Measurements from ENCODE around the gene NDUFA6. TPM values are rescaled to one million over a fixed set of nuclear protein-coding genes. Genes with fewer than 3 reads are reported as not detected.
"Not testable (repeated sequence)": the region's sequence is repeated elsewhere in the genome, so short reads cannot be mapped to it uniquely, and the experiment has no call there.

NDUFA6 gene
- total RNA-seq, 1 experiment from 2014 or later: 118 TPM

- intact Hi-C loops (cut with micrococcal nuclease); H3K79me2 ChIP-seq (ENCODE audit: low read length); DNase-seq; H3K27me3 ChIP-seq (ENCODE audit: low read length); H2AFZ ChIP-seq (ENCODE audit: low read length); H4K20me1 ChIP-seq (ENCODE audit: low read length); H3K4me1 ChIP-seq (ENCODE audit: insufficient read depth, low read length); CTCF ChIA-PET; H3F3A ChIP-seq (ENCODE audit: low read length, unreplicated experiment); H3K9me2 ChIP-seq (replicated peaks; ENCODE audit: low read length); ATAC-seq; H3K4me3 ChIP-seq (ENCODE audit: low read length); POLR2A ChIA-PET (ENCODE audit: unreplicated experiment); H3K9ac ChIP-seq (ENCODE audit: low read length); H3K4me2 ChIP-seq (ENCODE audit: low read length); H3K9me3 ChIP-seq (ENCODE audit: low read length); H3K27ac ChIP-seq (ENCODE audit: low read length); BruUV-seq (replicated peaks); H3K36me3 ChIP-seq (ENCODE audit: low read depth, low read length): not testable (repeated sequence)
Measured at GRCh38 chr22:42130182-42130581, 39.6 kb upstream of the NDUFA6 start.

- H4K20me1 ChIP-seq (ENCODE audit: low read length); H3K9me3 ChIP-seq (ENCODE audit: low read length); H3K4me1 ChIP-seq (ENCODE audit: insufficient read depth, low read length); H3K4me3 ChIP-seq (ENCODE audit: low read length); H3K9me2 ChIP-seq (replicated peaks; ENCODE audit: low read length); H3K9ac ChIP-seq (ENCODE audit: low read length); ATAC-seq; DNase-seq; H3K4me2 ChIP-seq (ENCODE audit: low read length); H2AFZ ChIP-seq (ENCODE audit: low read length); CTCF ChIA-PET; H3K79me2 ChIP-seq (ENCODE audit: low read length); intact Hi-C loops (cut with micrococcal nuclease); H3K27ac ChIP-seq (ENCODE audit: low read length); H3K36me3 ChIP-seq (ENCODE audit: low read depth, low read length); H3F3A ChIP-seq (ENCODE audit: low read length, unreplicated experiment); BruUV-seq (replicated peaks); H3K27me3 ChIP-seq (ENCODE audit: low read length); POLR2A ChIA-PET (ENCODE audit: unreplicated experiment): not testable (repeated sequence)
Measured at GRCh38 chr22:42128776-42129694, 38.5 kb upstream of the NDUFA6 start.

- H3K9me3 ChIP-seq (ENCODE audit: low read length); H3K9ac ChIP-seq (ENCODE audit: low read length); H3K27ac ChIP-seq (ENCODE audit: low read length); BruUV-seq (replicated peaks); H3K4me1 ChIP-seq (ENCODE audit: insufficient read depth, low read length); H3K4me2 ChIP-seq (ENCODE audit: low read length); H4K20me1 ChIP-seq (ENCODE audit: low read length); CTCF ChIA-PET; H2AFZ ChIP-seq (ENCODE audit: low read length); intact Hi-C loops (cut with micrococcal nuclease); H3F3A ChIP-seq (ENCODE audit: low read length, unreplicated experiment); DNase-seq; H3K27me3 ChIP-seq (ENCODE audit: low read length); H3K36me3 ChIP-seq (ENCODE audit: low read depth, low read length); H3K9me2 ChIP-seq (replicated peaks; ENCODE audit: low read length); ATAC-seq; H3K79me2 ChIP-seq (ENCODE audit: low read length); POLR2A ChIA-PET (ENCODE audit: unreplicated experiment); H3K4me3 ChIP-seq (ENCODE audit: low read length): not testable (repeated sequence)
Measured at GRCh38 chr22:42128007-42128406, 37.4 kb upstream of the NDUFA6 start.

GRCh38 chr22:42127606-42128005 lies 37.0 kb upstream of the NDUFA6 start:
- TF ChIP-seq CTCF (conservative IDR thresholded peaks at IDR 0.05; ENCODE audit: low read depth, low read length): no peak
- TF ChIP-seq EZH2phosphoT487 (IDR thresholded peaks at IDR 0.05; ENCODE audit: borderline replicate concordance, low read length): no peak
- no peak for TF ChIP-seq EZH2 (IDR thresholded peaks at IDR 0.05; ENCODE audit: low read length, unreplicated experiment)
- Histone ChIP-seq H3K27ac (ENCODE audit: low read length) (no peak overlapping the region), H4K20me1 (ENCODE audit: low read length) (no peaks in the 10 kb centered on the region), H3K4me2 (ENCODE audit: low read length) (no peak overlapping the region), H3K79me2 (ENCODE audit: low read length) (no peaks in the 10 kb centered on the region), H2AFZ (ENCODE audit: low read length) (no peak overlapping the region), H3F3A (ENCODE audit: low read length, unreplicated experiment) (no peaks in the 10 kb centered on the region), H3K9me2 (replicated peaks; ENCODE audit: low read length) (no peaks in the 10 kb centered on the region), H3K27me3 (ENCODE audit: low read length) (no peaks in the 10 kb centered on the region), H3K9me3 (ENCODE audit: low read length) (no peaks in the 10 kb centered on the region), H3K9ac (ENCODE audit: low read length) (no peak overlapping the region), H3K4me3 (ENCODE audit: low read length) (no peak overlapping the region), H3K36me3 (ENCODE audit: low read depth, low read length) (no peaks in the 10 kb centered on the region), H3K4me1 (ENCODE audit: insufficient read depth, low read length) (no peaks in the 10 kb centered on the region)
- ChIA-PET CTCF (no interaction called here), POLR2A (ENCODE audit: unreplicated experiment) (no interaction called here)
- intact Hi-C loops (cut with micrococcal nuclease): no loop called here
- BruUV-seq (replicated peaks): no TSS peak
- DNase-seq: no peak
- no peak for ATAC-seq

- H3F3A ChIP-seq (ENCODE audit: low read length, unreplicated experiment); H3K9me2 ChIP-seq (replicated peaks; ENCODE audit: low read length); H3K4me2 ChIP-seq (ENCODE audit: low read length); H3K79me2 ChIP-seq (ENCODE audit: low read length); intact Hi-C loops (cut with micrococcal nuclease); H3K36me3 ChIP-seq (ENCODE audit: low read depth, low read length); CTCF ChIA-PET; H3K27me3 ChIP-seq (ENCODE audit: low read length); POLR2A ChIA-PET (ENCODE audit: unreplicated experiment); H2AFZ ChIP-seq (ENCODE audit: low read length); H3K4me1 ChIP-seq (ENCODE audit: insufficient read depth, low read length); ATAC-seq; BruUV-seq (replicated peaks); H3K4me3 ChIP-seq (ENCODE audit: low read length); H4K20me1 ChIP-seq (ENCODE audit: low read length); H3K27ac ChIP-seq (ENCODE audit: low read length); H3K9me3 ChIP-seq (ENCODE audit: low read length); DNase-seq; H3K9ac ChIP-seq (ENCODE audit: low read length): not testable (repeated sequence)
Measured at GRCh38 chr22:42123529-42123928, 33.0 kb upstream of the NDUFA6 start.

All from PC-3 (cell line).